ENCODE measurements around the gene KRT76.
A peak's percentile ranks its signal among the peaks of the same experiment; 100 is the strongest.
"Not testable (repeated sequence)": the region's sequence is repeated elsewhere in the genome, so short reads cannot be mapped to it uniquely, and the experiment has no call there.

KRT76 gene

GRCh38 chr12:52757449-52758176, 19.5 kb downstream of the KRT76 start:
- DNase-seq, result no peak

DNA sequence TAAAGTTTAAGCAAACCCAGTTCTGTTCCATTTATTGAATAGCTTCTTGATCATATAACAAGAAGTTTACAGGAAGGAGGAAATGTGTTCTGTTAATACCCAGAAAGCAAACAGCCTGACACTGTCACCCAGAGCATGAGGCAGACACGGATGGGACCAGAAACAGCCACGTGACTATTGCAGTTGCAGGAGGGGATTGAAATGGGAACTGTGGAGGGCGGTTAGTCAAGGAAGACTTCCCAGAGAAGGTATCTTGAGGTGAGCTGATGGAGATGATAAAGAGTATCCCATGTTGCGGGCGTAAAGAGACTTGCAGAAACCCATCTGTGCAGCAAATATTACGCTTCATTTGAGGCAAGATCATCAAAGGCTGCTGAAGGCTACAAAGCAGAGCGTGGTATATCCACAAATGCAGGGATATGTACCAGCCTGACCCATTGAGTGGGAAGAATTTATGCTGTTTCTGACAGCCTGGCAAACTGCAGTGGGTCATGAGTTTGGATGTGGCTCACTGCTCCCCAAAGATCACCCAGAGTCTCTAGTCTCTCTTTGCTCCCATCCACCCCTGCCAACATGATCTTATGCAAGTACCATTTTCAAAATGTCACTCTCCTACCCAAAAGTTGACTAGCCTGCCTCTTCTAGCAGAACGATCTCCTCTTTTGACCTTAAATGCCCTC, 20.7 kb downstream of the KRT76 start:
- no peak for DNase-seq

DNA sequence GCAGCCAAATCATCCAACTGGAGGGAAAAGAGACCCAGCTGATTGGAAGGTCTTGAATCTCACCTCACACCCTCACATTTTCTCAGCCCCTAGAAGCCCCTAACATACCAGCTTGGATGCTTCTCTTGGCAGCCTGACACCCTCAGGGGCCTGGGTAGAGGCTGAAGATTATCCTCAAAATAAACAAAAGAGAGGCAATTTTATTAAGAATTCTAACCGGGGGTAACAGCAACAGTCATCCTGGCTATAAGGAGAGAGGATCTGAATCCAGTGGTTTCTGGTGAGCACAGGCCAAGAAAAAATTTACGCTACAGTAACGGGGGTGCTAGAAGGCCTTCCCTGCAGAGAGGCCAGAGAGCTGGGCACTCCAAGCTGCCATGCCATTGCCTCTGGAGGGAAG, 21.6 kb downstream of the KRT76 start:
- no peak for DNase-seq

- no peak for DNase-seq
Measured at GRCh38 chr12:52754135-52754534, 23.0 kb downstream of the KRT76 start.

- DNase-seq, result no peak
Measured at GRCh38 chr12:52753283-52753682, 23.9 kb downstream of the KRT76 start.

DNA sequence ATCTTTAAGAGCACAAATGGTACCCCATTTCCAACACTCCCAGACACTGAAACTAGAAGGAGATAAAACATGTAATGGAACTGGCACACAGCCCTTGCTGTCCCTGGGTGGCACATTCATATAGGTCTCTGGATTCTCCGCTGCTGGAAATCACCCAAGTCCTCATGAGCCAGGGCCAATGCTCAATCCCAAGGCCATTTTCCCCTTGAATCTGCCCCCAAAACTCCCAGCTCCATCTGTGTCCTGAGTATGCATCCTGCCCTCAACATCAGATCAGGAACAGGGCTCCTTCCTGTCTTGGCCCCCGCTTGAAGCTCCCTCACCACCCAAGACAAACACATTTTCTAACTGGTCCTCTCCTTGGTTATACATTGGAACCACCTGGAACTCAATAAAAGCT, 24.6 kb downstream of the KRT76 start:
- no peak for DNase-seq

GRCh38 chr12:52751795-52752194, 25.4 kb downstream of the KRT76 start:
- DNase-seq, result no peak

GRCh38 chr12:52750532-52750931, 26.6 kb downstream of the KRT76 start:
- not testable (repeated sequence) for DNase-seq

DNA sequence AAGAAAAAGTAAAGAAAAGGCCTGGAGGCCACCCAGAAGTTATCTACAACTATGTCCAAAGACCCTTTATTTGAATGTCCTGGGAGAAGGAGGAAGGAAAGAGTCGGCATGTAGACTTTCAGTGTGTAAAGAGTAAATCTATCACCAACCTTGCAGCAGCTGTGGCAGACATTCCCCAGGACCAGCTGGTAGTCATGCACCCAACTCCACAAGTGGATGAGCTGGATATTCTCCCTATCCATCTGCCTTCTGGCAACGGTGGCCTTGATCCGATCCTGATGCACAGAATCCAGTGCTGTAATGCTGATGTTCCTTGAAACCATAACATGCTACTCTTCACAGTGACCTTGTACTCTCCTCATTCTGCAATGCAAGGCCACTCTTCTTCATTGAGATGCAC, 27.3 kb downstream of the KRT76 start:
- no peak for DNase-seq

GRCh38 chr12:52748578-52748977, 28.6 kb downstream of the KRT76 start:
- no peak for DNase-seq

- no peak for DNase-seq
Measured at GRCh38 chr12:52745554-52745953, 31.6 kb downstream of the KRT76 start.

GRCh38 chr12:52744493-52745156, 32.5 kb downstream of the KRT76 start:
- DNase-seq, result no peak

- DNase-seq, result no peak
Measured at GRCh38 chr12:52742822-52743457, 34.2 kb downstream of the KRT76 start.

DNA sequence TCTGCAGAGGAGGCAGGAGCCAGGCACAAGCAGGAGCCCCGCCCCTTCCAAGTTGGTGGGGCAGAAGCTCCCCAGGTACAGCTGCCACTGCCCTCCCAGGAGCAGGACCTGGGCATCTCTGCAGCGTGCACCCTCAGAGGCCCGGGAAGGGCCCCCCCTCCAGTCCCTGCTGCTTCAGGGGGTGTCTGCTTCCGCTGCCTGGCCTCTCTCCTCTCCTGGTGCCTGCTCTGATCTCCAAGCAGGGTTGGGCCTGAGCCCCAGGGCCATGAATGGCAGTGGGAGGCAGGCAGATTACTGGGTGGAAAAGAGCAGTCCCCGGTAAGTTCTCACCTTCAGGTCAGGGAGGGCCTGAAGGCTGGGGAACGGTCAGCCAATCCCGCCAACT, 35.0 kb downstream of the KRT76 start:
- no peak for DNase-seq

GRCh38 chr12:52741375-52742195, 35.6 kb downstream of the KRT76 start:
- peak; percentile 8 for DNase-seq

- DNase-seq, result no peak
Measured at GRCh38 chr12:52740584-52740983, 36.6 kb downstream of the KRT76 start.

- no peak for DNase-seq
Measured at GRCh38 chr12:52739963-52740362, 37.2 kb downstream of the KRT76 start.

GRCh38 chr12:52735816-52736632, 41.1 kb downstream of the KRT76 start:
- DNase-seq, result no peak

- no peak for DNase-seq
Measured at GRCh38 chr12:52735106-52735505, 42.0 kb downstream of the KRT76 start.

- no peak for DNase-seq
Measured at GRCh38 chr12:52730793-52731192, 46.4 kb downstream of the KRT76 start.

GRCh38 chr12:52730383-52730782, 46.8 kb downstream of the KRT76 start:
- no peak for DNase-seq

DNA sequence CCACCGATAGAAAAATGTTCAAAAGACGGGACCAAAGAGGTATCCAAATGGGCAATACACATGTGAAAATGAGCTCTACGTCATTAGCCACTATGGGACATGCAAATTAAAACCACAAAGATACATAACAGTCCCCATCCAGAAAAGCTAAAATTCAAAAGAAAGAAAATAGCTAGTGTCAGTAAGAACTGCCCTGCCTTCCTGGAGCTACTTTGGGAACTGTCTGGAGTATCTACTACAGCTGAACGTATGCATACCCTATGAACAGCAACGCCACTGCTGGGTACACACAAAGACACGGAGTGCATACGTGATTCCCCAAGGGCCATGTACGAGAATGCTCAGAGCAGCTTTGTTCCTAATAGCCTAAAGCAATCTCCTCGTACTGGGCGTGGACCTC, 48.0 kb downstream of the KRT76 start:
- DNase-seq, result no peak

All from HCEC 1CT (cell line).